Endodermal cell (in vitro differentiated cells): ENCODE results near the gene CHIC1. TPM values are rescaled to one million over a fixed set of nuclear protein-coding genes. Genes with fewer than 3 reads are reported as not detected.
"Not testable (repeated sequence)": the region's sequence is repeated elsewhere in the genome, so short reads cannot be mapped to it uniquely, and the experiment has no call there.

Experiments
- DNase-seq: peaks from one replicate; pipeline ENCODE4 v3.0.0-alpha.2; 2017
- H3K27ac ChIP-seq: 2 replicates; pipeline ENCODE4 v1.5.1; 2013; ENCODE audit warnings: mild to moderate bottlenecking, low read depth, low read length, moderate library complexity
- H3K27me3 ChIP-seq: 2 replicates; pipeline ENCODE4 v1.6.1; 2013; ENCODE audit warnings: mild to moderate bottlenecking, low read length, moderate library complexity; ENCODE audit not compliant: insufficient read depth, control insufficient read depth, poor library complexity, severe bottlenecking
- H3K36me3 ChIP-seq: 2 replicates; pipeline ENCODE4 v1.7.0; 2013; ENCODE audit warnings: mild to moderate bottlenecking, low read length, moderate library complexity; ENCODE audit not compliant: control insufficient read depth, insufficient read depth
- H3K4me1 ChIP-seq: one replicate; pipeline ENCODE4 v1.7.0; 2013; ENCODE audit warnings: low read length; ENCODE audit not compliant: control insufficient read depth, insufficient read depth
- H3K4me3 ChIP-seq: 2 replicates; pipeline ENCODE4 v1.5.1; 2013; ENCODE audit warnings: mild to moderate bottlenecking, low read length, moderate library complexity
- H3K9ac ChIP-seq: 2 replicates; pipeline ENCODE4 v1.6.1; 2013; ENCODE audit warnings: mild to moderate bottlenecking, low read length, moderate library complexity; ENCODE audit not compliant: poor library complexity, severe bottlenecking; ENCODE audit errors: extremely low read depth
- H3K9me3 ChIP-seq: 2 replicates; pipeline ENCODE4 v1.6.1; 2013; ENCODE audit warnings: mild to moderate bottlenecking, low read length, moderate library complexity; ENCODE audit not compliant: control insufficient read depth
- H3K27ac Mint-ChIP-seq: 2 replicates; pipeline ENCODE4 v1.8.0; 2020; ENCODE audit warnings: mixed read lengths
- H3K27me3 Mint-ChIP-seq: 2 replicates; pipeline ENCODE4 v1.8.0; 2021; ENCODE audit warnings: mild to moderate bottlenecking, mixed read lengths; ENCODE audit not compliant: insufficient read depth
- H3K36me3 Mint-ChIP-seq: 2 replicates; pipeline ENCODE4 v1.8.0; 2020; ENCODE audit warnings: low read depth, mixed read lengths
- H3K4me1 Mint-ChIP-seq: 2 replicates; pipeline ENCODE4 v1.8.0; 2020; ENCODE audit warnings: mixed read lengths
- H3K4me3 Mint-ChIP-seq: 2 replicates; pipeline ENCODE4 v1.8.0; 2020; ENCODE audit warnings: mild to moderate bottlenecking, moderate library complexity, mixed read lengths
- H3K9me3 Mint-ChIP-seq: 2 replicates; pipeline ENCODE4 v1.8.0; 2020; ENCODE audit warnings: mild to moderate bottlenecking, mixed read lengths
- CTCF ChIP-seq: fragments of 200-600 bp; sonication (generic); conservative IDR thresholded peaks from 2 replicates; pipeline ENCODE4 v1.5.0; 2021; ENCODE audit warnings: antibody characterized with exemption, mild to moderate bottlenecking
- WGBS, 2 experiments: methylation state at CpG; one replicate each; pipeline versions ENCODE4 v1.1.5 to v1.1.7; 2013; ENCODE audit warnings: missing lambda C conversion rate in 2 of 2, mixed read lengths in 1 of 2; ENCODE audit not compliant: insufficient coverage in 1 of 2, insufficient read length in 1 of 2; 5-methylcytosine and 5-hydroxymethylcytosine counted together
- total RNA-seq, 2 donors: library from RNA; stranded (reverse); fragmentation: NEBNext Ultra II Directional in 1 of 2; extraction: Animal tissue kit (Norgen Biotek cat#: 25700) in 1 of 2; gene quantifications; 2 replicates in 1 of 2; 3 replicates in 1 of 2; pipeline ENCODE4 v1.2.1, GENCODE V29; 2021

The CHIC1 gene
- total RNA-seq, 2 donors from 2014 or later, result 6.1 to 7.4 TPM

- no peak overlapping the region for H3K4me3 ChIP-seq
- peaks cover 30% of the 10 kb centered on the region for H3K36me3 Mint-ChIP-seq
- H3K9ac ChIP-seq, result no peak overlapping the region
- 67% methylated on average over 1 of the region's 1 CpG; no CpG with 5 or more reads in 1 of the 2 experiments for WGBS, 2 experiments
- H3K9me3 Mint-ChIP-seq, result peaks cover 58% of the 10 kb centered on the region
- H3K36me3 ChIP-seq, result no peaks in the 10 kb centered on the region
- H3K4me1 ChIP-seq, result no peaks in the 10 kb centered on the region
- no peak for DNase-seq
- no peak overlapping the region for H3K4me3 Mint-ChIP-seq
- H3K27ac Mint-ChIP-seq, result no peak overlapping the region
- no peak overlapping the region for H3K27ac ChIP-seq
- no peaks in the 10 kb centered on the region for H3K4me1 Mint-ChIP-seq
- no peaks in the 10 kb centered on the region for H3K27me3 ChIP-seq
- TF ChIP-seq CTCF, result no peak
- no peaks in the 10 kb centered on the region for H3K27me3 Mint-ChIP-seq
- peaks cover 45% of the 10 kb centered on the region for H3K9me3 ChIP-seq
Observed at GRCh38 chrX:73647212-73647611, 84.2 kb downstream of the CHIC1 start.

- Mint-ChIP-seq H3K36me3 (peaks cover 30% of the 10 kb centered on the region), H3K9me3 (peaks cover 62% of the 10 kb centered on the region), H3K4me3 (no peak overlapping the region), H3K4me1 (no peaks in the 10 kb centered on the region), H3K27ac (no peak overlapping the region), H3K27me3 (no peaks in the 10 kb centered on the region)
- Histone ChIP-seq H3K36me3 (no peaks in the 10 kb centered on the region), H3K9me3 (peaks cover 45% of the 10 kb centered on the region), H3K9ac (no peak overlapping the region), H3K4me1 (no peaks in the 10 kb centered on the region), H3K4me3 (no peak overlapping the region), H3K27me3 (no peaks in the 10 kb centered on the region), H3K27ac (no peak overlapping the region)
- TF ChIP-seq CTCF, result no peak
- DNase-seq, result no peak
Observed at GRCh38 chrX:73647632-73648322, 84.8 kb downstream of the CHIC1 start.

GRCh38 chrX:73661322-73661721 lies 98.3 kb downstream of the CHIC1 start:
- not testable (repeated sequence) for H3K36me3 ChIP-seq, DNase-seq, H3K4me1 ChIP-seq, H3K4me1 Mint-ChIP-seq, H3K4me3 Mint-ChIP-seq, H3K27ac ChIP-seq, H3K4me3 ChIP-seq, H3K27ac Mint-ChIP-seq, H3K27me3 ChIP-seq, H3K27me3 Mint-ChIP-seq, H3K9ac ChIP-seq
- H3K9me3 ChIP-seq, result peaks cover 81% of the 10 kb centered on the region
- peaks cover 27% of the 10 kb centered on the region for H3K36me3 Mint-ChIP-seq
- 100% methylated on average over 1 of the region's 1 CpG; no CpG with 5 or more reads in 1 of the 2 experiments for WGBS, 2 experiments
- H3K9me3 Mint-ChIP-seq, result peaks cover 84% of the 10 kb centered on the region

DNA sequence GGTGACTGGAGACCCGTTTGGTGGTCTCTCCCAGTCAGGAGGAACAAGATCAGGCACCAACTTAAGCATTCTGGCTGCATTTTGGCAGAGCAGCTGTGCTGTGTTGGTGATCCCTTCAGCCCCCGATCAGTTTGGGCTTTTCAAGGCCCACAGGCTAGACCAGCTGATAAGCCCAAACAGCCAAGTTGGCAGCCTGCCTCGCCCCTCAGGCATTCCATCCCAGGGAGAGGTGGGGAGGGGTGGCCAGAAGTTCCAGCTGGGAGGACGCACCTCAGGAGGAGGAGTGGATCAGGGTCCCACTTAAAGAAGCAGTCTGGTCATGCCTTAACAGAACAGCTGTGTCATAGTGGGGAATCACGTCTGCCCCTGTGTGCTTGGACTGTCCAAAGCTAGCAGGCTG lies 105.8 kb downstream of the CHIC1 start:
- no peaks in the 10 kb centered on the region for H3K36me3 ChIP-seq
- H3K4me3 ChIP-seq, result no peak overlapping the region
- no peak for TF ChIP-seq CTCF
- 92% methylated on average over 5 of the region's 5 CpGs; no CpG with 5 or more reads in 1 of the 2 experiments for WGBS, 2 experiments
- DNase-seq, result no peak
- H3K27me3 ChIP-seq, result no peaks in the 10 kb centered on the region
- no peaks in the 10 kb centered on the region for H3K4me1 ChIP-seq
- Mint-ChIP-seq H3K4me3 (no peak overlapping the region), H3K36me3 (peaks cover 27% of the 10 kb centered on the region), H3K9me3 (peaks cover 74% of the 10 kb centered on the region), H3K27ac (no peak overlapping the region), H3K27me3 (no peaks in the 10 kb centered on the region), H3K4me1 (no peaks in the 10 kb centered on the region)
- H3K9me3 ChIP-seq, result peaks cover 50% of the 10 kb centered on the region
- no peak overlapping the region for H3K9ac ChIP-seq
- no peak overlapping the region for H3K27ac ChIP-seq
